ENCODE results near the gene USP17L28.
"Not testable (repeated sequence)": the region's sequence is repeated elsewhere in the genome, so short reads cannot be mapped to it uniquely, and the experiment has no call there.

Gene USP17L28

GRCh38 chr4:9348593-9348992 lies at the start of gene USP17L28:
Gene USP17L28 (plus strand): TSS chr4:9348893. CDS start chr4:9348893, 0 bp downstream.
- in situ Hi-C loops (cut with MboI; ENCODE audit: low pct_unique_long_range_greater_than_20kb, low sequenced_read_pairs); DNase-seq: not testable (repeated sequence)

GRCh38 chr4:9324191-9324590 lies 24.5 kb upstream of the USP17L28 start:
- in situ Hi-C loops (cut with MboI; ENCODE audit: low pct_unique_long_range_greater_than_20kb, low sequenced_read_pairs); DNase-seq: not testable (repeated sequence)

- DNase-seq; in situ Hi-C loops (cut with MboI; ENCODE audit: low pct_unique_long_range_greater_than_20kb, low sequenced_read_pairs): not testable (repeated sequence)
Observed at GRCh38 chr4:9324865-9325264, 23.8 kb upstream of the USP17L28 start, which contains the start of gene USP17L24. Gene USP17L24 (plus strand): TSS chr4:9325165. CDS start chr4:9325165, 0 bp downstream.

- in situ Hi-C loops (cut with MboI; ENCODE audit: low pct_unique_long_range_greater_than_20kb, low sequenced_read_pairs); DNase-seq: not testable (repeated sequence)
Observed at GRCh38 chr4:9329611-9330010, 19.1 kb upstream of the USP17L28 start, which contains the start of gene USP17L25. Gene USP17L25 (plus strand): TSS chr4:9329911. CDS start chr4:9329911, 0 bp downstream.

- in situ Hi-C loops (cut with MboI; ENCODE audit: low pct_unique_long_range_greater_than_20kb, low sequenced_read_pairs); DNase-seq: not testable (repeated sequence)
Observed at GRCh38 chr4:9334358-9334757, 14.3 kb upstream of the USP17L28 start, which contains the start of gene USP17L26. Gene USP17L26 (plus strand): TSS chr4:9334658. CDS start chr4:9334658, 0 bp downstream.

DNA sequence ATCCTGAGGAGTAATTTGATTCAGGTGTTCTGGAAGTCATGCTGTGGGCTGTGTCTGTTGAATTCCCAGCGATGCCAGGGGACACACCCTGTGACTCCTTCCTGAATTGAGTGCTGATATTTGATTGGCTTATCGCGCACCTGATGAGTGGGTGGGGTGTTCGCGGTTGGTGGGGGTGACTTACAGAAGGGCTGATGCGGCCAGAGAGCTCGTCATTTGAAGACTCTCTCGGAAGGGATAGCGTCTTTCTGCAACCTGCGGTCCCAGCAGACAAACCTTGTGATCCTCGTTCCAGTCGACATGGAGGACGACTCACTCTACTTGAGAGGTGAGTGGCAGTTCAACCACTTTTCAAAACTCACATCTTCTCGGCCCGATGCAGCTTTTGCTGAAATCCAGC lies 9.6 kb upstream of the USP17L28 start, which contains the start of gene USP17L5:
USP17L5 (plus strand) TSS at position 301 of the 400 bp plus-strand sequence; CDS start at position 301, 0 bp downstream.
- in situ Hi-C loops (cut with MboI; ENCODE audit: low pct_unique_long_range_greater_than_20kb, low sequenced_read_pairs); DNase-seq: not testable (repeated sequence)

- DNase-seq; in situ Hi-C loops (cut with MboI; ENCODE audit: low pct_unique_long_range_greater_than_20kb, low sequenced_read_pairs): not testable (repeated sequence)
Observed at GRCh38 chr4:9343848-9344247, 4.8 kb upstream of the USP17L28 start, which contains the start of gene USP17L27. Gene USP17L27 (plus strand): TSS chr4:9344148. CDS start chr4:9344148, 0 bp downstream.

GRCh38 chr4:9350866-9351265 lies 2.2 kb downstream of the USP17L28 start:
- in situ Hi-C loops (cut with MboI; ENCODE audit: low pct_unique_long_range_greater_than_20kb, low sequenced_read_pairs); DNase-seq: not testable (repeated sequence)

- DNase-seq; in situ Hi-C loops (cut with MboI; ENCODE audit: low pct_unique_long_range_greater_than_20kb, low sequenced_read_pairs): not testable (repeated sequence)
Observed at GRCh38 chr4:9353338-9353737, 4.6 kb downstream of the USP17L28 start, which contains the start of gene USP17L29. Gene USP17L29 (plus strand): TSS chr4:9353638. CDS start chr4:9353638, 0 bp downstream.

DNA sequence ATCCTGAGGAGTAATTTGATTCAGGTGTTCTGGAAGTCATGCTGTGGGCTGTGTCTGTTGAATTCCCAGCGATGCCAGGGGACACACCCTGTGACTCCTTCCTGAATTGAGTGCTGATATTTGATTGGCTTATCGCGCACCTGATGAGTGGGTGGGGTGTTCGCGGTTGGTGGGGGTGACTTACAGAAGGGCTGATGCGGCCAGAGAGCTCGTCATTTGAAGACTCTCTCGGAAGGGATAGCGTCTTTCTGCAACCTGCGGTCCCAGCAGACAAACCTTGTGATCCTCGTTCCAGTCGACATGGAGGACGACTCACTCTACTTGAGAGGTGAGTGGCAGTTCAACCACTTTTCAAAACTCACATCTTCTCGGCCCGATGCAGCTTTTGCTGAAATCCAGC lies 14.1 kb downstream of the USP17L28 start, which contains the start of gene USP17L30:
USP17L30 (plus strand) TSS at position 301 of the 400 bp plus-strand sequence; CDS start at position 301, 0 bp downstream.
- DNase-seq; in situ Hi-C loops (cut with MboI; ENCODE audit: low pct_unique_long_range_greater_than_20kb, low sequenced_read_pairs): not testable (repeated sequence)

DNA sequence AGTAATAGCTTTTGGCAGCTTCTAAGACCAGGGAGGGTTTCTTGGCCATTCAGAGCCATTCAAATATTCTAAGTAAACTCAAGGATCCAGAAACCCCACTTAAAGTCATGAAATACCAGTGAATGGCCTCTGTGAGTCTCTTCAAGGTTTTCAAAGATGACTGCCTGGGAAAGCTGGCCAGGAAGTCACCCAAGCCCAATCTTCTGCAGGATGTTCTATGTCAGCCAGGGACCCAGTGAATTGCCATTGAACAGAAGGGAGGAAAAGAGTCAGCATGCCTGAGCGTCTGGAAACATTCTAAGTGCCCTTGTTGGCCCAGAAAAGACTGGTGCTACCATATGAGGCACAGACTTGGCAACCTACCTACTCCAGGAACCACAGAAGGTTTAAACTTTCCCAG lies 31.2 kb downstream of the USP17L28 start:
- in situ Hi-C loops (cut with MboI; ENCODE audit: low pct_unique_long_range_greater_than_20kb, low sequenced_read_pairs); DNase-seq: not testable (repeated sequence)

- in situ Hi-C loops (cut with MboI; ENCODE audit: low pct_unique_long_range_greater_than_20kb, low sequenced_read_pairs), result not testable (repeated sequence)
- peak; percentile 38 for DNase-seq
Observed at GRCh38 chr4:9381012-9381534, 32.4 kb downstream of the USP17L28 start.

DNA sequence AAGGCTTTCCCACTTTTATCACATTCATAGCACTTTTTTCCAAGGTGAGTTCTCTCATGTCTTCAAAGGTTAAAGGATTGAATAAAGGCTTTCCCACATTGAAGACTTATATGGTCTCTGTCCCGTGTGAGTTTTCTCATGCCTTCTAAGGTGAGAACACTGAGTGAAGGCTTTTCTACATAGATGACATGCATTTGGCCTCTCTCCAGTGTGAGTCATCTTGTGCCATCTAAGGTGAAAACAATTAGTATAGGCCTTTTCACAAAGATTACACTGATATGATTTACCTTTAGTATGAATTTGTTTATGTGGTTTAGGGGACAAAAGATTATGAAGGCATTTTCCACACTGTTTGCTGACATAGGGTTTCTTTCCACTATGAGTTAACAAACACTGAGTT lies 35.4 kb downstream of the USP17L28 start:
- in situ Hi-C loops (cut with MboI; ENCODE audit: low pct_unique_long_range_greater_than_20kb, low sequenced_read_pairs), result no loop called here
- no peak for DNase-seq

DNA sequence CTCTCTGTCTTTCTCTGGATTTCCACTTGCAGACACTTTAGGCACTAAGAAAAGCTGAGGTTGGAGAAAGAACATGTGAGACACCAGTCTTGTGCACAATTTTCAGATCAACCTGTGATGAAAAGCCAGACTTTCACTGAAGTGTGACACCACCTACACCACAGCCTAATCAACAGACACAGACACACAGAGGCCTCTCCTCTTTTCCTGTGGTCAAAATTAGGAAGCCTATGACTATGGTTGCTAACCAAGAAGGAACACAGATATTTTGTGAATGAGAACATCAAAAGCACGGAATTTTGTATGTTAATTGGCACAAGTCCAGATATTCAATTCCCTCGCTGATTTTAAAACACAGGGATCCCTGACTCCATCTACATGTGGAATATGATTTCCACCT lies 40.3 kb downstream of the USP17L28 start:
- in situ Hi-C loops (cut with MboI; ENCODE audit: low pct_unique_long_range_greater_than_20kb, low sequenced_read_pairs), result not testable (repeated sequence)

More for the DNA sequence above, 40.3 kb downstream of the USP17L28 start:
- peak; percentile 9 for DNase-seq

All from KBM-7 (cell line).